Thyroid gland (tissue), 4 donors: ENCODE results near the gene SPATC1L.

Experiments
- POLR2A ChIP-seq, 2 donors: fragments of 450-650 bp; IDR thresholded peaks; one replicate each; pipeline ENCODE4 v1.6.1; 2017; ENCODE audit warnings: antibody characterized with exemption in 2 of 2, mild to moderate bottlenecking in 2 of 2, moderate library complexity in 1 of 2
- TF ChIP-seq, protein P1 (sequence below), 6 experiments: fragments of 200-600 bp in 3 of 6; fragments of 450-650 bp in 3 of 6; sonication (generic) in 3 of 6; IDR thresholded peaks; one replicate each; pipeline ENCODE4 v1.5.1; 2016 to 2019; ENCODE audit warnings: antibody characterized with exemption in 6 of 6, mild to moderate bottlenecking in 2 of 6, inconsistent platforms in 1 of 6, moderate library complexity in 1 of 6

DNA sequence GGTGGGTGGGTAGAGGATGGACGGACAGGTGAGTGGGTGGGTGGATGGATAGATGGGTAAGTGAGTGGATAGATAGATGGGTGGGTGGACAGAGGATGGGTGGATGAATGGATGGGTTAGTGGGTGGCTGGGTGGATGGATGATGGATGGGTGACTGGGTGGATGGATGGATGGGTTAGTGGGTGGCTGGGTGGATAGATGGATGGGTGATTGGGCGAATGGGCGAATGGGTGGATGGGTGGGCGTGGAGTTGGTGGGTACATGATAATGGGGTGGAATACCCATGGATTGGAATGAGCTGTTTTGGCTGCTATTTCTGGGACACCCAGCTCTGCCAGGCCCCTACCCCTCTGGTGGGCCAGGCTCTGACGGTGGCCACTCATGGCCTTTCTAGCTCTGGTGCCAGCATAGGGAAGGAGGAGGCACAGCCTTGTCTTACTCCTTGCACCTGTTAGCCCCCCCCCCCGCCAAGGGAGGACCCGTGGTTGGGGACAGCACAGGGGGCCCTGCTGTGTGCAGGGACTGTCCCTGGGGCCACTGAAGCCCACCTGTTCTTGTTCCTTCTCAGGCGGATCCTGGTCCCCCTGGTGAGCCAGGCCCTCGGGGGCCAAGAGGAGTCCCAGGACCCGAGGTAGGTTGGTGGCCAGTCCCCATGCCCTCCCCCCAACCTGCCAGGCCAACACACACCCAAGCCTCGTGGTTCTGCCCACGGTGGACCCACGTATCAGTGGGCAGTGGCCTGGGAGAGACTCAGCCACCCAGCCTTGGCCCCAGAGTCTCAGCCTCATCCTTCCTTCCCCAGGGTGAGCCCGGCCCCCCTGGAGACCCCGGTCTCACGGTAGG, 60.0 kb downstream of the SPATC1L start:
- TF ChIP-seq, protein P1, sequence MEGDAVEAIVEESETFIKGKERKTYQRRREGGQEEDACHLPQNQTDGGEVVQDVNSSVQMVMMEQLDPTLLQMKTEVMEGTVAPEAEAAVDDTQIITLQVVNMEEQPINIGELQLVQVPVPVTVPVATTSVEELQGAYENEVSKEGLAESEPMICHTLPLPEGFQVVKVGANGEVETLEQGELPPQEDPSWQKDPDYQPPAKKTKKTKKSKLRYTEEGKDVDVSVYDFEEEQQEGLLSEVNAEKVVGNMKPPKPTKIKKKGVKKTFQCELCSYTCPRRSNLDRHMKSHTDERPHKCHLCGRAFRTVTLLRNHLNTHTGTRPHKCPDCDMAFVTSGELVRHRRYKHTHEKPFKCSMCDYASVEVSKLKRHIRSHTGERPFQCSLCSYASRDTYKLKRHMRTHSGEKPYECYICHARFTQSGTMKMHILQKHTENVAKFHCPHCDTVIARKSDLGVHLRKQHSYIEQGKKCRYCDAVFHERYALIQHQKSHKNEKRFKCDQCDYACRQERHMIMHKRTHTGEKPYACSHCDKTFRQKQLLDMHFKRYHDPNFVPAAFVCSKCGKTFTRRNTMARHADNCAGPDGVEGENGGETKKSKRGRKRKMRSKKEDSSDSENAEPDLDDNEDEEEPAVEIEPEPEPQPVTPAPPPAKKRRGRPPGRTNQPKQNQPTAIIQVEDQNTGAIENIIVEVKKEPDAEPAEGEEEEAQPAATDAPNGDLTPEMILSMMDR (IDR thresholded peaks at IDR 0.05): no peak
- no peak for TF ChIP-seq POLR2A (IDR thresholded peaks at IDR 0.05)
